ENCODE measurements around the gene UBA1.

The UBA1 gene

DNA sequence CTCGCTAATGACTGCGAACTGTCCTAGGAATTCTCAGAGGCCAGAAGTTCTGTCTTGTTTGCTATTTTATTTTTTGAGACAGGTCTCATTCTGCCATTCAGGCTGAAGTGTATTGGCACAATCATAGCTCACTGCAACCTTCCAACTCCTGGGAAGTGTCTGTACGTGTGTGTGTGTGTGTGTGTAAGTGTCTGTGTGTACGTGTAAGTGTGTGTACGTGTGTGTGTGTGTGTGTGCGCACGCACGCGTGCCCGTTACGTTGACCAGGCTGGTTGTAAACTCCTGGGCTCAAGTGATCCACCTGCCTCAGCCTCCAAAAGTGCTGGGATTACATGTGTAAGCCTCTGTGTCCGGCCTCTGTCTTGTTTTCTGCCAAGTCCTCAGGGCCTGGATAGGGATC lies 14.5 kb downstream of the UBA1 start:
- Histone ChIP-seq H3K9me3 (ENCODE audit: control insufficient read depth, low read length) (no peaks in the 10 kb centered on the region), H3K9ac (no peak overlapping the region), H3K4me2 (ENCODE audit: low read length) (no peak overlapping the region), H3K4me1 (no peaks in the 10 kb centered on the region), H2AFZ (no peak overlapping the region), H3K79me2 (no peaks in the 10 kb centered on the region), H3K4me3 (ENCODE audit: low read depth, low read length) (no peak overlapping the region), H3K27ac (no peak overlapping the region), H3K27me3 (ENCODE audit: control insufficient read depth, insufficient read depth, low read length) (no peaks in the 10 kb centered on the region), H3K36me3 (ENCODE audit: control insufficient read depth, insufficient read depth, low read length) (no peaks in the 10 kb centered on the region)
- TF ChIP-seq, protein P1, sequence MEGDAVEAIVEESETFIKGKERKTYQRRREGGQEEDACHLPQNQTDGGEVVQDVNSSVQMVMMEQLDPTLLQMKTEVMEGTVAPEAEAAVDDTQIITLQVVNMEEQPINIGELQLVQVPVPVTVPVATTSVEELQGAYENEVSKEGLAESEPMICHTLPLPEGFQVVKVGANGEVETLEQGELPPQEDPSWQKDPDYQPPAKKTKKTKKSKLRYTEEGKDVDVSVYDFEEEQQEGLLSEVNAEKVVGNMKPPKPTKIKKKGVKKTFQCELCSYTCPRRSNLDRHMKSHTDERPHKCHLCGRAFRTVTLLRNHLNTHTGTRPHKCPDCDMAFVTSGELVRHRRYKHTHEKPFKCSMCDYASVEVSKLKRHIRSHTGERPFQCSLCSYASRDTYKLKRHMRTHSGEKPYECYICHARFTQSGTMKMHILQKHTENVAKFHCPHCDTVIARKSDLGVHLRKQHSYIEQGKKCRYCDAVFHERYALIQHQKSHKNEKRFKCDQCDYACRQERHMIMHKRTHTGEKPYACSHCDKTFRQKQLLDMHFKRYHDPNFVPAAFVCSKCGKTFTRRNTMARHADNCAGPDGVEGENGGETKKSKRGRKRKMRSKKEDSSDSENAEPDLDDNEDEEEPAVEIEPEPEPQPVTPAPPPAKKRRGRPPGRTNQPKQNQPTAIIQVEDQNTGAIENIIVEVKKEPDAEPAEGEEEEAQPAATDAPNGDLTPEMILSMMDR (IDR thresholded peaks at IDR 0.05): no peak

DNA sequence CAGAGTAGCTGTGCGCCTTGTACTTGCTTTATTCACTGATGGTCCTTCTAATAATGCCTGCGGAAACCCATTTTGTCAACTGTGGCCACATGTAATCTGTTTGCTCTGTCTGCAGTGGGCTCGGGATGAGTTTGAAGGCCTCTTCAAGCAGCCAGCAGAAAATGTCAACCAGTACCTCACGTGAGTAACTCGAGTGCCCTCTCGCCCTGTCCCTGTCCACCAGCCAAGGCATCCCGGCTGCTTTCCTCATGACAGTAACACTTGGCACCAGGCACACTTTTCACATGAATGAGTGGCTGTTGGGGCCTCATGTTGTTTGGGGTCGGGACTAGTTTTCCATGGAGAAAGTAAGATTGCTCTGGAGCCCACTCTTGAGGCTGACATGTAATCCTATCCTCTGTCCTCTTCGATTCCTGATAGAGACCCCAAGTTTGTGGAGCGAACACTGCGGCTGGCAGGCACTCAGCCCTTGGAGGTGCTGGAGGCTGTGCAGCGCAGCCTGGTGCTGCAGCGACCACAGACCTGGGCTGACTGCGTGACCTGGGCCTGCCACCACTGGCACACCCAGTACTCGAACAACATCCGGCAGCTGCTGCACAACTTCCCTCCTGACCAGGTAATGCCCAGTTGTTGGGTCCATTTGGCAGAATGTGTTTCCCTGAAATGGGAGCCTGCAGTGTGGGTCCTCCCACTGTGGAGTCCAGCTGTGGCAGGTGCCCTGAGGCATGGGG lies 16.0 kb downstream of the UBA1 start:
- no peaks in the 10 kb centered on the region for H3K79me2 ChIP-seq
- no peaks in the 10 kb centered on the region for H3K4me1 ChIP-seq
- no peaks in the 10 kb centered on the region for H3K9me3 ChIP-seq (ENCODE audit: control insufficient read depth, low read length)
- H3K27me3 ChIP-seq (ENCODE audit: control insufficient read depth, insufficient read depth, low read length): no peaks in the 10 kb centered on the region
- H2AFZ ChIP-seq: no peak overlapping the region
- no peak overlapping the region for H3K4me2 ChIP-seq (ENCODE audit: low read length)
- no peak overlapping the region for H3K9ac ChIP-seq
- no peaks in the 10 kb centered on the region for H3K36me3 ChIP-seq (ENCODE audit: control insufficient read depth, insufficient read depth, low read length)
- TF ChIP-seq, protein P1 (IDR thresholded peaks at IDR 0.05): no peak
- H3K27ac ChIP-seq: no peak overlapping the region
- no peak overlapping the region for H3K4me3 ChIP-seq (ENCODE audit: low read depth, low read length)

DNA sequence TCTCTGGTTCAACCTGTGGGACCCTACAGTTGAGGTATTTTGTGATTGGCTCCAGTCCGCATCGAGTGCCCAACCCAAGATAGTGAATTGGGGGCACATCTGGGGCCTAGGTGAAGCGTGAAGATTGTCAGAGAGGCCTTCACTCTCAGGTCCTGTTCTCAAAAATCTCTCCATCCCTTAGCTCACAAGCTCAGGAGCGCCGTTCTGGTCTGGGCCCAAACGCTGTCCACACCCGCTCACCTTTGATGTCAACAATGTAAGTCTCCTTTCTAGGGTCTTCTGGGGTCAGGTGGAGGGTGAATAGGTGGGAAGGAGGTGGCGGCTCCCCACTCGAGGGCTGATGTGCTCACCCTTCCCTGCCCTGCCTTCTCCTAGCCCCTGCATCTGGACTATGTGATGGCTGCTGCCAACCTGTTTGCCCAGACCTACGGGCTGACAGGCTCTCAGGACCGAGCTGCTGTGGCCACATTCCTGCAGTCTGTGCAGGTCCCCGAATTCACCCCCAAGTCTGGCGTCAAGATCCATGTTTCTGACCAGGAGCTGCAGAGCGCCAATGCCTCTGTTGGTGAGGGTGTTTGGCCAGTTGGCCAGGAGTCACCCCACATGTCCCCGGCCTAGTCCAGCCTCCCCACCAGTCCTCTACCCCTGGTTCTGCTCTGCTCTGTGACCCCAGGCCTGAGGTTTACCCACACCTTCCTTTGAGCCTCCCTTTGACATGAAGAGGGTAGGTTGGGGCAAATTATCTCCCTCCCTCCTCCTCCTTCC lies 17.2 kb downstream of the UBA1 start:
- Histone ChIP-seq H3K36me3 (ENCODE audit: control insufficient read depth, insufficient read depth, low read length) (no peaks in the 10 kb centered on the region), H3K27ac (no peak overlapping the region), H2AFZ (no peak overlapping the region), H3K9me3 (ENCODE audit: control insufficient read depth, low read length) (no peaks in the 10 kb centered on the region), H3K4me1 (no peaks in the 10 kb centered on the region), H3K9ac (no peak overlapping the region), H3K4me2 (ENCODE audit: low read length) (no peak overlapping the region), H3K27me3 (ENCODE audit: control insufficient read depth, insufficient read depth, low read length) (no peaks in the 10 kb centered on the region), H3K79me2 (no peaks in the 10 kb centered on the region), H3K4me3 (ENCODE audit: low read depth, low read length) (no peak overlapping the region)
- TF ChIP-seq, protein P1 (IDR thresholded peaks at IDR 0.05): no peak

DNA sequence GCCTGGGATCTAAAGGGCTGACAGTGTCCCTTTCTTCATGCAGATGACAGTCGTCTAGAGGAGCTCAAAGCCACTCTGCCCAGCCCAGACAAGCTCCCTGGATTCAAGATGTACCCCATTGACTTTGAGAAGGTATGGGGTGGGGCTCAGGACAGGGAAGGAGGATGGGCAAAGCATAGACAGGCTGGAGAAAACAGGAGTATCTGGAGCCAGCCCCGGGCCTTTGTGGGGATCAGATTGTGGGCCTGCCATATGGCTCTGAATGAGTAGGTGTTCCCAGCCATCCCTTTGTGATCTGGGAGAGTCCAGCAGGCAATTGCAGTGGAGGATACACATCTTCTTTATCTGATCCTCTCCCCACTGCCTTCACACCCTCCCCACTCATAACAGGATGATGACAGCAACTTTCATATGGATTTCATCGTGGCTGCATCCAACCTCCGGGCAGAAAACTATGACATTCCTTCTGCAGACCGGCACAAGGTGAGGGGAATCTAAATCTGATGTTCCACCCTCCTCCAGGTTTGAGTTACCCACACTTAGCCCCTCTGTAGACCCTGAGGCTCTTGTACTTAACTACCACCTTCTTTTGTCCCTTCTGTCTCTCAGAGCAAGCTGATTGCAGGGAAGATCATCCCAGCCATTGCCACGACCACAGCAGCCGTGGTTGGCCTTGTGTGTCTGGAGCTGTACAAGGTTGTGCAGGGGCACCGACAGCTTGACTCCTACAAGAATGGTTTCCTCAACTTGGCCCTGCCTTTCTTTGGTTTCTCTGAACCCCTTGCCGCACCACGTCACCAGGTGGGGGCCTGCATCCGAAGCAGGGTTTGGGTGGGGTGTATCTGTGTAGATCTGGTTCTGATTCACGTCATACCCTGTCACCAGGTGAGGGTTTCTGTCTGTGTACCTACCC lies 19.0 kb downstream of the UBA1 start:
- TF ChIP-seq, protein P1 (IDR thresholded peaks at IDR 0.05): no peak
- Histone ChIP-seq H3K27me3 (ENCODE audit: control insufficient read depth, insufficient read depth, low read length) (no peaks in the 10 kb centered on the region), H3K4me3 (ENCODE audit: low read depth, low read length) (no peak overlapping the region), H3K36me3 (ENCODE audit: control insufficient read depth, insufficient read depth, low read length) (no peaks in the 10 kb centered on the region), H3K4me1 (no peaks in the 10 kb centered on the region), H3K4me2 (ENCODE audit: low read length) (no peak overlapping the region), H2AFZ (no peak overlapping the region), H3K79me2 (no peaks in the 10 kb centered on the region), H3K9me3 (ENCODE audit: control insufficient read depth, low read length) (no peaks in the 10 kb centered on the region), H3K27ac (no peak overlapping the region), H3K9ac (no peak overlapping the region)
